ENCODE results near the gene ZFAND2A.

GRCh38 chr7:1136841-1137516 lies 23.0 kb downstream of the ZFAND2A start:
- no peak for TF ChIP-seq CTCF (conservative IDR thresholded peaks at IDR 0.05; ENCODE audit: low read length)
- TF ChIP-seq EZH2phosphoT487 (IDR thresholded peaks at IDR 0.05; ENCODE audit: borderline replicate concordance): no peak

All from Loucy (cell line).